Skeletal muscle cell (primary cell): Measurements from ENCODE around the gene SYT12.
A peak's percentile ranks its signal among the peaks of the same experiment; 100 is the strongest.
"Not testable (repeated sequence)": the region's sequence is repeated elsewhere in the genome, so short reads cannot be mapped to it uniquely, and the experiment has no call there.

Source experiments
- DNase-seq: peaks from one replicate; pipeline ENCODE4 v3.0.0-alpha.2; 2010; ENCODE audit warnings: low read depth
- H3K4me3 ChIP-seq: 2 replicates; pipeline ENCODE4 v1.5.1; 2011; ENCODE audit warnings: low read depth, mild to moderate bottlenecking, control low read depth, low read length, moderate library complexity

The SYT12 gene

GRCh38 chr11:67022961-67023956 is at the start of gene SYT12:
TSS of gene SYT12 (plus strand) at chr11:67023134. CDS start at chr11:67030145, 7,011 bp downstream.
- no peak for DNase-seq
- peak within 1 kb of the TSS; percentile 37 for H3K4me3 ChIP-seq

GRCh38 chr11:66973956-66974580 is 48.9 kb upstream of the SYT12 start:
- no peak overlapping the region for H3K4me3 ChIP-seq
- DNase-seq = no peak

GRCh38 chr11:66974724-66975404 is 48.1 kb upstream of the SYT12 start, which contains the start of gene C11orf86:
TSS of gene C11orf86 (plus strand) at chr11:66975304. CDS start at chr11:66975363, 59 bp downstream.
- H3K4me3 ChIP-seq = no peak within 1 kb of the TSS
- DNase-seq = no peak

- no peak for DNase-seq
- no peak overlapping the region for H3K4me3 ChIP-seq
These were observed 47.4 kb upstream of the SYT12 start for GRCh38 chr11:66975405-66976027.

GRCh38 chr11:66976028-66976467 is 46.9 kb upstream of the SYT12 start:
- no peak for DNase-seq
- no peak overlapping the region for H3K4me3 ChIP-seq

GRCh38 chr11:66976925-66977324 is 46.0 kb upstream of the SYT12 start:
- DNase-seq = no peak
- H3K4me3 ChIP-seq = no peak overlapping the region

- DNase-seq = no peak
- no peak overlapping the region for H3K4me3 ChIP-seq
These were observed 44.7 kb upstream of the SYT12 start for GRCh38 chr11:66978229-66978628.

- H3K4me3 ChIP-seq = no peak overlapping the region
- DNase-seq = no peak
These were observed 44.2 kb upstream of the SYT12 start for GRCh38 chr11:66978717-66979116.

- no peak for DNase-seq
- H3K4me3 ChIP-seq = no peak overlapping the region
These were observed 43.5 kb upstream of the SYT12 start for GRCh38 chr11:66979336-66979980.

GRCh38 chr11:66981976-66982578 is 40.9 kb upstream of the SYT12 start:
- H3K4me3 ChIP-seq = no peak overlapping the region
- peak; percentile 68 for DNase-seq

- no peak for DNase-seq
- H3K4me3 ChIP-seq = no peak overlapping the region
These were observed 39.5 kb upstream of the SYT12 start for GRCh38 chr11:66983275-66983924.

GRCh38 chr11:66985508-66986177 is 37.3 kb upstream of the SYT12 start:
- H3K4me3 ChIP-seq = no peak overlapping the region
- no peak for DNase-seq

- DNase-seq = no peak
- no peak overlapping the region for H3K4me3 ChIP-seq
These were observed 36.8 kb upstream of the SYT12 start for GRCh38 chr11:66986178-66986545.

- DNase-seq = no peak
- H3K4me3 ChIP-seq = no peak overlapping the region
These were observed 35.7 kb upstream of the SYT12 start for GRCh38 chr11:66987158-66987620.

- H3K4me3 ChIP-seq = no peak overlapping the region
- DNase-seq = no peak
These were observed 34.9 kb upstream of the SYT12 start for GRCh38 chr11:66987924-66988637.

- not testable (repeated sequence) for H3K4me3 ChIP-seq, DNase-seq
These were observed 34.2 kb upstream of the SYT12 start for GRCh38 chr11:66988741-66989140.

- H3K4me3 ChIP-seq, DNase-seq: not testable (repeated sequence)
These were observed 33.6 kb upstream of the SYT12 start for GRCh38 chr11:66989360-66989759.
